Mucosa of descending colon (tissue), 3 donors: Measurements from ENCODE around the gene SPANXD. TPM values are rescaled to one million over a fixed set of nuclear protein-coding genes. Genes with fewer than 3 reads are reported as not detected.
"Not testable (repeated sequence)": the region's sequence is repeated elsewhere in the genome, so short reads cannot be mapped to it uniquely, and the experiment has no call there.

ENCODE experiments used
- ATAC-seq: fragments of 200-7000 bp; cut with Tn5 transposase; one replicate; pipeline ENCODE4 v1.9.1; 2020; ENCODE audit warnings: mild to moderate bottlenecking, moderate library complexity
- DNase-seq, 3 donors: peaks; one replicate each; pipeline ENCODE4 v3.0.0-alpha.2; 2020
- H3K36me3 ChIP-seq: fragments of 200-600 bp; one replicate; pipeline ENCODE4 v1.8.0; 2021; ENCODE audit warnings: low read depth, mild to moderate bottlenecking
- H3K4me1 ChIP-seq: fragments of 200-600 bp; one replicate; pipeline ENCODE4 v1.8.0; 2021; ENCODE audit warnings: low read depth, mild to moderate bottlenecking
- H3K4me3 ChIP-seq: fragments of 200-600 bp; one replicate; pipeline ENCODE4 v1.8.0; 2021; ENCODE audit warnings: mild to moderate bottlenecking
- H3K9me3 ChIP-seq: fragments of 200-600 bp; one replicate; pipeline ENCODE4 v1.8.0; 2021; ENCODE audit warnings: mild to moderate bottlenecking
- intact Hi-C, 2 donors: fragments of 100-400 bp; cut with DNase I in 1 of 2; cut with micrococcal nuclease in 1 of 2; formaldehyde crosslinking; loops; one replicate each; pipeline versions ENCODE4 v1.11.0 to v1.11.1; 2022; cut with DNase I, micrococcal nuclease
- long read RNA-seq, 2 donors: library from polyadenylated mRNA; unstranded; transcript quantifications; one replicate each; pipeline ENCODE4 v2.0.0, GENCODE V29; 2019 to 2021
- total RNA-seq, 3 donors: library from RNA; stranded (reverse); fragmentation: NEBNext Ultra II Directional in 2 of 3; extraction: Animal tissue kit (Norgen Biotek cat#: 25700) in 2 of 3; gene quantifications; one replicate each; pipeline versions ENCODE4 v1.2.1 to v1.2.4, GENCODE V29; 2021 to 2023
- TF ChIP-seq, protein P1 (sequence below): fragments of 200-600 bp; IDR thresholded peaks from one replicate; pipeline ENCODE4 v1.8.0; 2022; ENCODE audit warnings: antibody characterized with exemption, mild to moderate bottlenecking
- donor health status: DM: no; HTN: no; CAD: no; lungs with moderate emphysema.
- donor health status: DM: no; HTN: no; CAD: no.
- donor health status: DM: no; HTN: yes; CAD: no.

The SPANXD gene, protein sequence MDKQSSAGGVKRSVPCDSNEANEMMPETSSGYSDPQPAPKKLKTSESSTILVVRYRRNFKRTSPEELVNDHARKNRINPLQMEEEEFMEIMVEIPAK
- not detected for total RNA-seq
- long read RNA-seq, donor 1, result 0 reads
- long read RNA-seq, donor 2, result 0 reads

DNA sequence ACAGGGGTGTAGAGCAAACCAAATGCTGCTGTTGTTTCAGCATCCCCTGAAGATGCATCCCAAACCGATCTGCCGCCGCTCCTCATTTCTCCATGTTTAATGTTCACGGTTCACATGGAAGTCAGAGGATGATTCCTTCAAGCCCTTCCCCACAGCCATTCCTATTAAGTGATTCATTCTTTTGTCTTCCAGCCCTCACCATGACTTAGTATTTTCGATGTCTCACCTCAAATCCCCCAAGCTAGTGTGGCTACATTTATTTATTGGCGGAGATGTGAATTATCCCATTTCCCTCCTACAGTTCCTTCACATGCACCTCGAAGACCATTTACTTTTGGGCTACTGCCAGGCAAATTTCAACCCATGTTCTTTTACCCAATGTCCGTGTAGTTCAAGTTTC is at the start of gene SPANXD:
TSS of gene SPANXD (minus strand) at position 101 of the 400 bp plus-strand sequence. CDS start 334 bp downstream, outside the sequence.
- H3K9me3 ChIP-seq, H3K36me3 ChIP-seq, ATAC-seq, DNase-seq, H3K4me1 ChIP-seq, H3K4me3 ChIP-seq, intact Hi-C loops: not testable (repeated sequence)

DNA sequence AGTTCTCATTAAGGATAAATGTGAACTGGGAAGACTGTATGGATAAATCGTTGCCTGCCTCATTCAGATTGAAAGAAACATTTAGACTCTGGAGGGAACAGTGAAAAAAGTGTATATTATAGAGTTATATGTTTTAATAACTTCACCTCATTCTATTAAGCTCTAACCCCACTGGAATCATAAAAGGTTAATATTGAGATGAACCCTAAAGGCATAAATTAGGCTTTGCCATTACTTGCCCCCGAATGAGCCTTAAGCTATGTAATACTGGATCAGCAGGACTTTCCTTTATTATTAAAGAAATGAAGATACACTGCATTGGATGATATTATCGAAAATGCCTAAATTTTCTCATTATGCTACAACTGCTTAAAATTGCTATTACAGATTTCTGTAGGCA is 44.1 kb upstream of the SPANXD start:
- no peaks in the 10 kb centered on the region for H3K4me1 ChIP-seq
- no peak for ATAC-seq
- intact Hi-C loops, result no loop called here
- TF ChIP-seq, protein P1, sequence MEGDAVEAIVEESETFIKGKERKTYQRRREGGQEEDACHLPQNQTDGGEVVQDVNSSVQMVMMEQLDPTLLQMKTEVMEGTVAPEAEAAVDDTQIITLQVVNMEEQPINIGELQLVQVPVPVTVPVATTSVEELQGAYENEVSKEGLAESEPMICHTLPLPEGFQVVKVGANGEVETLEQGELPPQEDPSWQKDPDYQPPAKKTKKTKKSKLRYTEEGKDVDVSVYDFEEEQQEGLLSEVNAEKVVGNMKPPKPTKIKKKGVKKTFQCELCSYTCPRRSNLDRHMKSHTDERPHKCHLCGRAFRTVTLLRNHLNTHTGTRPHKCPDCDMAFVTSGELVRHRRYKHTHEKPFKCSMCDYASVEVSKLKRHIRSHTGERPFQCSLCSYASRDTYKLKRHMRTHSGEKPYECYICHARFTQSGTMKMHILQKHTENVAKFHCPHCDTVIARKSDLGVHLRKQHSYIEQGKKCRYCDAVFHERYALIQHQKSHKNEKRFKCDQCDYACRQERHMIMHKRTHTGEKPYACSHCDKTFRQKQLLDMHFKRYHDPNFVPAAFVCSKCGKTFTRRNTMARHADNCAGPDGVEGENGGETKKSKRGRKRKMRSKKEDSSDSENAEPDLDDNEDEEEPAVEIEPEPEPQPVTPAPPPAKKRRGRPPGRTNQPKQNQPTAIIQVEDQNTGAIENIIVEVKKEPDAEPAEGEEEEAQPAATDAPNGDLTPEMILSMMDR, result no peak
- no peak overlapping the region for H3K4me3 ChIP-seq
- no peaks in the 10 kb centered on the region for H3K36me3 ChIP-seq
- H3K9me3 ChIP-seq, result peaks cover 4% of the 10 kb centered on the region
- no peak for DNase-seq

DNA sequence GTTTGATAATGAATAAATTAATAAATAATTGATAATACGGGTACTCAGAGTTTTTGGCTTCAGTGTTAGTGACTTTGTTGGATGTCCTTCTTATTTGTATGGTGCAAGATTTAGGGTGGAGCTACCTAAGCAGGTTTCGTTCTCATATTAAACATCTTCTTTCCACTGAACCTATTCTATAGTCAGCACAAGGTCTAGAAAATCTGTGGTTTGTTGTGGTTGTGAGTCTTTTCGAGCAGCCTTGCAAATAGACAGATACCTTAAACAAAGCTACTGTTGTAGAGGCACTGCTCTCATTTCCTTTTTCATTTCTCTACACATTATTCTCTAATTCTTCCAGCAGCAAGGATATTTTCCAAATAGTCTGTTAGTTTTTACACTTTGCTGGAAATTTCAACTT is 38.1 kb upstream of the SPANXD start:
- TF ChIP-seq, protein P1, result no peak
- H3K4me3 ChIP-seq, result no peak overlapping the region
- no peaks in the 10 kb centered on the region for H3K36me3 ChIP-seq
- ATAC-seq (no peak), DNase-seq (no peak)
- peaks cover 3% of the 10 kb centered on the region for H3K9me3 ChIP-seq
- no peaks in the 10 kb centered on the region for H3K4me1 ChIP-seq
- intact Hi-C loops, result no loop called here

DNA sequence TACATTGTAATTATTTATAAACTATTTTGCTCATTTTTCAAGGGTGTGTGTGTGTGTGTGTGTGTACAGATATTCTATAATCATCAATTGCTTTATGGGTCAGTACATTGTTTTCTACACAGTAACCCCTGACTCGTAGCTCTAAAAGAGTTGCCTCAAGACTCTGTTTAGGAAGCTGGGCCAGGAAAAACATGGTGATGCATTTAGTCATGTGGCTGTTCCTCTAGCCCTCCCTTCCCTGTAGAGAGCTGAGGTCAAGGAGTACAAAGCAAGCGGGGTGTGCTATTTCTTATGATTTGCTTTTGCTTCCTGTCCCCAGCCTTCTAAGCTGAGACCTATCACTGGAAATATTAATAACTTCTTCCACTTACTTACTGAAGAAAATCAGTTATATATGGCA is 34.8 kb upstream of the SPANXD start:
- ATAC-seq (no peak), DNase-seq (no peak)
- Histone ChIP-seq H3K36me3 (no peaks in the 10 kb centered on the region), H3K9me3 (peaks cover 3% of the 10 kb centered on the region), H3K4me3 (no peak overlapping the region), H3K4me1 (no peaks in the 10 kb centered on the region)
- TF ChIP-seq, protein P1, result no peak
- intact Hi-C loops, result no loop called here

DNA sequence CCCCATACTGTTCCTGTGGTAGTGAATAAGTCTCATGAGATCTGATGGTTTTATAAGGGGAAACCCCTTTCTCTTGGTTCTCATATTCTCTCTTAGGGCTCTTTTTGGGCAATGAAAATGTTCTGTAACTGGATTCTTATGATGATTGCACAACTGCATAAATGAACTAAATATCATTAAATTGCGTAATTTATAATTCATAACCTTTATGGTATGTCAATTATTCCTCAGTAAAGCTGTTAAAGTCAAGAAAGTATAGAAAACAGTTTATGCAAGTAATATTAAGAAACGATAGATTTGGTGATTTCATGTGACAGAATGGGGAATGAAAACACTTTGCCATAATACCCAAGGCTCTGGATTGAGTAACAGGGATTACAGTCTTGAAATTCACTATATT is 33.5 kb upstream of the SPANXD start:
- intact Hi-C loops, result no loop called here
- Histone ChIP-seq H3K9me3 (peaks cover 3% of the 10 kb centered on the region), H3K36me3 (no peaks in the 10 kb centered on the region), H3K4me3 (no peak overlapping the region), H3K4me1 (no peaks in the 10 kb centered on the region)
- TF ChIP-seq, protein P1, result no peak
- DNase-seq (no peak), ATAC-seq (no peak)

DNA sequence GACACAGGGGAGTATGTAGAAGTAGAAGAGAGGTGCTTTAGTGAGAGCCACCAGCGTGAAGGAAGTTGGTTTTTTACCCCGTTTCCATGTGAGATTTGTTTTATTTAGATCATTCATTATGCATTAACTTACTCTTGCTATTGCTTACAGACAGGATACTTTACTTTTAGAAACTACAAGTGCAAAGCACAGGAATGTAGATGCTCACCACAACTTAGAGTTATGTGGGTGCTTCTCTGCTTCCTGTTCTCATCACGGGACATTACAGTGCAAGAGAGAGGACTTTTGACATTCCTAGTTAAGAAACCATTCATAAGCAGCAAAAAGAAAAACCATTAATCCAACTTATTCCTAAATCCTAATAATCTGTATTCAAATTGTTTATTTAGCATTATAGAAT is 25.6 kb upstream of the SPANXD start:
- Histone ChIP-seq H3K4me3 (no peak overlapping the region), H3K36me3 (no peaks in the 10 kb centered on the region), H3K9me3 (no peaks in the 10 kb centered on the region), H3K4me1 (no peaks in the 10 kb centered on the region)
- no peak for DNase-seq
- TF ChIP-seq, protein P1, result no peak
- no peak for ATAC-seq
- intact Hi-C loops, result no loop called here
